ENCODE results near the gene BORCS6.
"Not testable (repeated sequence)": the region's sequence is repeated elsewhere in the genome, so short reads cannot be mapped to it uniquely, and the experiment has no call there.

The BORCS6 gene

DNA sequence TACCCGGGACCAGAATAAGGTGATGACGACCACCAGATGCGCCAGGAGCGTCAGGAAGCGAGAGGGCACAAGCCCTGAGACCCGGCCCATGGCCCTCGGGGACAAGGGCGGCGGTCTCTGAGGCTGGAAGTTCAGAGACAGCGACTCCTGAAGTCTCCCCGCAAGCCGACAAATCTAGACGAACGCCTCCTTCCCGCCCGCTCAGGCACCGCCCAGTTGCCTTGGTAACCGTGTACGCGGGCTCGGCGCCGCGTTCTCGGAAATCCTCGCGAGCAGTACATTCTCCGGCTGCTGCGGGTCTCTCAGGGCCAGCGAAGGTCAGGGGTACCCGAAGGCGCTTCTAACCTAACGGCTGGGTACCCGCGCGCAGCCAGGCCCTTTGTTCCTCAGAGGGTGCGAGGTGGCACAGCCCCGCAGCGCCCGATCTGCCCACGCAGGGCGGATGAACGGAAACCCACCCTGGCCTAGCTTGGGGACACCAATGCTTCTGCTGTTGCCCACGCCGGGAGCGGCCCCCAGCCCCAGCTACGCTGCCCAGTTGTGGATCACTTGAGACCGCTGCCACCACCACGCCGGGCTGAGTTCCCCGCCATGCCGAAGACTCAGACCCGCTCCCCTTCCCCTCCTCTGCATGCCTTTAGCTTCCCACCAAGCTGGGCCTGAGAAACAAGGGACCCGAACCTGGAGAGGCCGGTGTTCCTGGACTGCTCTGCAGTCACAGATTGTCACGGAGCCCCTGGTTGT, 13.6 kb downstream of the BORCS6 start, which contains the start of gene TMEM107:
TMEM107 (minus strand) TSS at position 184 of the 744 bp plus-strand sequence; CDS start at position 90, 94 bp downstream.
- TF ChIP-seq CTCF (conservative IDR thresholded peaks at IDR 0.05; ENCODE audit: low read depth, low read length) = no peak
- peak within 1 kb of the TSS; percentile 77 for H3K4me3 ChIP-seq (ENCODE audit: low read depth, low read length)
- peak; percentile 83 for DNase-seq (ENCODE audit: low read depth)

DNA sequence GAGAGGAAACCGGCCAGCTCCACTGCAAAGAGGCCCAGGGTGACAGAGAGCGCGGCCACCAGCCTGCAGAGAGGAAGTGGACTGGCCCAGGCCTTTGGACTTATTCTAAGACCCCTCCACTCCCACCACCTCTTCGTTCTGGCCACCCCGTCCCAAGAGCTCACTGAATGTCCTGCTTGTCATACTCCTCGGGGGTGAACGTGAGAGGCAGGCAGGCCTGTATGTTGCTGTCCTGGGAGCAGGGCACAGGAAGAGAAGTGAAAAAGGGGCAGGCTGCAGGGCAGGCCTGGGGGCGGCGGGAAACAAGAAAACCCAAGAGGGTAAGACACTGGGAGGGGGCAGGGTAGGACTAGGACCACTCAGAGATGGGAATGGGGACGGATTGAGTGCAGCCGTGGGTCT, 14.2 kb downstream of the BORCS6 start:
- no peak for TF ChIP-seq CTCF (conservative IDR thresholded peaks at IDR 0.05; ENCODE audit: low read depth, low read length)
- no peak for DNase-seq (ENCODE audit: low read depth)
- H3K4me3 ChIP-seq (ENCODE audit: low read depth, low read length) = peak overlapping the region; percentile 77

- TF ChIP-seq CTCF (conservative IDR thresholded peaks at IDR 0.05; ENCODE audit: low read depth, low read length) = no peak
- DNase-seq (ENCODE audit: low read depth) = no peak
- peak overlapping the region; percentile 47 for H3K4me3 ChIP-seq (ENCODE audit: low read depth, low read length)
Observed at GRCh38 chr17:8173871-8174322, 16.1 kb downstream of the BORCS6 start.

DNA sequence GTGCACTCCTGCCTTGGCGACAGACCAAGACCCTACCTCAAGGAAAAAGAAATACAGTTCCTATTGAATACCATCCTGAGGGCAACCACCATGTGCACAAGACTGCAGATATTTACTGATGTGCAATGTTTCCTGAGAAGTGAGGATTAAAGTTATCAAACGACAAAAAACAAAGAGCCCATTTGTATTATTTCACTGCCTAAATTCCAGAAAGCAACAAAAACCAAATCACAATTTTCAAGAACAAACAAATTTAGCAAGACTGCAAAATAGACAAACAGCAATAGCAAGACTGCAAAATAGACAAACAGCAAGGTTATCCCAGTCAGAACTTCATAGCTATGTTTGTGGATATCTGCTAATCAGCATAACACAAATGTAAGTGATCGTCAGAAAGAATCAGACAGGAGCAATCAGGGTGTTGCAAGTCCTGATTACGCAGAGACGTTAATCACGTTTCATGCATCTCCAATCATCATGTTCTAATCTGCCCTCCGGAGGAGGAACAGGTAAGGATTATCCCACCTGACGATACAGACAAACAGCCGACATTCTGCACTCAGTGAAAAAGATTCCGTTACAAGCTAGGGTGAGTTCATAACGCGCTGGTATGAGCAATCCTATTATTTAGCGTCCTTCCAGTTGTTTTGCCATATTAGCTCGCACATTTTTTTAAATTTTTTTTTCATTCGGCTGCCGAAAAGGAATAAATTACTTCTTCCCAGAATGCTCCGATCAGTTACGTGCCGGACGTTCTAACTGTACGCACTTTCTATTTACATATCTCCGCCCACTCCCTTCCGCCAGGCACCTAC, 16.7 kb downstream of the BORCS6 start:
- peak overlapping the region; percentile 47 for H3K4me3 ChIP-seq (ENCODE audit: low read depth, low read length)
- no peak for TF ChIP-seq CTCF (conservative IDR thresholded peaks at IDR 0.05; ENCODE audit: low read depth, low read length)
- peak; percentile 99 for DNase-seq (ENCODE audit: low read depth)

DNA sequence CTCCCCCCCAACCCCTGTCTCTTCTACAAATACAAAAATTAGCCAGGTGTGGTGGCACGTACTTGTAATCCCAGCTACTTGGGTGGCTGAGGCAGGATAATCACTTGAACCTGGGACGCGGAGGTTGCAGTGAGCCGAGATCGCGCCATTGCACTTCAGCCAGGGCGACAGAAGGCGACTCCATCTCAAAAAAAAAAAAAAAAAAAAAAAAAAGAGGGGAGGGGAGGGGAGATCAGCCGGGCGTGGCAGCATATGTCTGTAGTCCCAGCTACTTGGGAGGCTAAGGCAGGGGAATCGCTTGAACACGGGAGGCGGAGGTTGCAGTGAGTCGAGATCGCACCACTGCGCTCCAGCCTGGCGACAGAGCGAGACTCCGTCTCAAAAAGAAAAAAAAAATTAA, 19.8 kb downstream of the BORCS6 start:
- not testable (repeated sequence) for DNase-seq (ENCODE audit: low read depth); H3K4me3 ChIP-seq (ENCODE audit: low read depth, low read length)

DNA sequence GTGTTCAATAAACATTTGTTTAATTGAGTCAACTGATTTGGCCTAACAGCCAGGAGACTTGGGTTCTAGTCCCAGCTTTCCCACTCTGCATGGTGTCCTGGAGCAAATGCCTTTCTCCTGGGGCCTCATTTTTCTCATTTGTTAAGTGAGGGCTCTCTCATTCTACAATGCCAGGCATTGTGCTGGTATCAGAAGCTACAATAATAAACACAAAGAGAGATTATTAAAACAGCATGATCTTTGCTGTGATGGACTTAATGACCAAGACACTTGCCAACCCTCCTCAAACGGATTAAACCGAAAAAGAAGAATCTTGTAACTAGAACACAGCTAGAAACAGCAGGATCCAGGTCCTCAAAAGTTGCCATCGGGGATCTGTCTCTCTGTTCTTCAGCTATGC, 22.5 kb downstream of the BORCS6 start:
- H3K4me3 ChIP-seq (ENCODE audit: low read depth, low read length) = no peak overlapping the region
- TF ChIP-seq CTCF (conservative IDR thresholded peaks at IDR 0.05; ENCODE audit: low read depth, low read length) = no peak
- no peak for DNase-seq (ENCODE audit: low read depth)

DNA sequence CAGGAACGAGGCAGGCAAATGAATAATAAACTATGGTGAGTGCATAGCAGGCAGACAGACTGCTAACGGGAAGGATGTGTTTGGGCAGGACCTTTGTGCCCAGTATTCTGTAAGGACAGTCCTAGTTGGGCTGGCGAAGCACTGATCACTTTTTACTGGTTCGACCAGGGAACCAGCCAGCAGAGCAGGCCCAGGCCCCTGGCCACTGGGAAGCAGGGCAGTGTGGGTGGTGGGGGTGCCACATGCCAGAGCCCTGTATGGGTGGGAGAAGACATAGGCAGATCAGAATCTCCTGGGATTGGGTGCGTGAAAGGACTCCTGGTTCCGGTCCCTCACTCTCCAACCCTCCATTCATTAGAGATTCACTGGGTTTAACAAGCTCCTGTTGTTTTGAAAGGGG, 23.2 kb downstream of the BORCS6 start:
- no peak for DNase-seq (ENCODE audit: low read depth)
- H3K4me3 ChIP-seq (ENCODE audit: low read depth, low read length) = no peak overlapping the region
- TF ChIP-seq CTCF (conservative IDR thresholded peaks at IDR 0.05; ENCODE audit: low read depth, low read length) = no peak

All from choroid plexus epithelial cell (primary cell).